NCI-H510A (cell line): ENCODE results near the gene TAPBP.
"Not testable (repeated sequence)": the region's sequence is repeated elsewhere in the genome, so short reads cannot be mapped to it uniquely, and the experiment has no call there.

ENCODE experiments used
- DNase-seq: peaks from one replicate; lab custom pipeline; 2025; lab: John Stamatoyannopoulos, UW

TAPBP gene

DNA sequence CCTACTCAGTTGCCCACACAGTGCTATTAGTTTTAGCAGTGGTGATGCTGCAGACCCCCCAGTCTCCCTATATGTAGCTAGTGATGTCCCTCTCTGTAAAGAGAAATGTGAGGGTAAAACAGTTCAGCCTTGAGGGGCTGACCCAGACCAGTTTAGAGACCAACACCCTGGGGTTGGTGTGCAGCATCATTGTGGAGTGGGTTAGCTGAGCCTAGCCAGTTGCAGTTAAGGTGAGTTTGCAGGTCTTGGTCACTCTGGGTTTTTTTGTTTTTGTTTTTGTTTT is 37.4 kb downstream of the TAPBP start:
- no peak for DNase-seq

DNA sequence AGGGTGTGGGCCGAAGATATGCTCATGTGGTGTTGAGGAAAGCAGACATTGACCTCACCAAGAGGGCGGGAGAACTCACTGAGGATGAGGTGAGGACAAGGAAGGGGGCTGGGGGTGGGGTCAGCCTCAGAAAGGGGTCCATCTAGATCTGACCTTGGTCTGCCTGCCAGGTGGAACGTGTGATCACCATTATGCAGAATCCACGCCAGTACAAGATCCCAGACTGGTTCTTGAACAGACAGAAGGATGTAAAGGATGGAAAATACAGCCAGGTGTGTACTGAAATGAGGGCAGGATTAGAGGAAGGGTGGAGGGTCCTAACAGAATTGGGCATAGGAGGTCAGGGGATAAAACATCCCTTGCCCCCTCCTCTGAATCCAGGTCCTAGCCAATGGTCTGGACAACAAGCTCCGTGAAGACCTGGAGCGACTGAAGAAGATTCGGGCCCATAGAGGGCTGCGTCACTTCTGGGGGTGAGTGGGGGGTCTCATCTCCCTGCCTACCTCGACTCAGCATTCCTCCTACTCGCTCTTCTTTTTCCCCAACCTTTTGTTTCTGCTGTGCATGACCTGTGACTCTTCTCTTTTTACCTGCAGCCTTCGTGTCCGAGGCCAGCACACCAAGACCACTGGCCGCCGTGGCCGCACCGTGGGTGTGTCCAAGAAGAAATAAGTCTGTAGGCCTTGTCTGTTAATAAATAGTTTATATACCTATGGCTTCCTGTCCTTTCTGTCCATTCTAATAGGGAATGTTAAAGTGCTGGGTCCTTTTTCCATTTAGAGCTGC is 37.9 kb downstream of the TAPBP start:
- DNase-seq = not testable (repeated sequence)

DNA sequence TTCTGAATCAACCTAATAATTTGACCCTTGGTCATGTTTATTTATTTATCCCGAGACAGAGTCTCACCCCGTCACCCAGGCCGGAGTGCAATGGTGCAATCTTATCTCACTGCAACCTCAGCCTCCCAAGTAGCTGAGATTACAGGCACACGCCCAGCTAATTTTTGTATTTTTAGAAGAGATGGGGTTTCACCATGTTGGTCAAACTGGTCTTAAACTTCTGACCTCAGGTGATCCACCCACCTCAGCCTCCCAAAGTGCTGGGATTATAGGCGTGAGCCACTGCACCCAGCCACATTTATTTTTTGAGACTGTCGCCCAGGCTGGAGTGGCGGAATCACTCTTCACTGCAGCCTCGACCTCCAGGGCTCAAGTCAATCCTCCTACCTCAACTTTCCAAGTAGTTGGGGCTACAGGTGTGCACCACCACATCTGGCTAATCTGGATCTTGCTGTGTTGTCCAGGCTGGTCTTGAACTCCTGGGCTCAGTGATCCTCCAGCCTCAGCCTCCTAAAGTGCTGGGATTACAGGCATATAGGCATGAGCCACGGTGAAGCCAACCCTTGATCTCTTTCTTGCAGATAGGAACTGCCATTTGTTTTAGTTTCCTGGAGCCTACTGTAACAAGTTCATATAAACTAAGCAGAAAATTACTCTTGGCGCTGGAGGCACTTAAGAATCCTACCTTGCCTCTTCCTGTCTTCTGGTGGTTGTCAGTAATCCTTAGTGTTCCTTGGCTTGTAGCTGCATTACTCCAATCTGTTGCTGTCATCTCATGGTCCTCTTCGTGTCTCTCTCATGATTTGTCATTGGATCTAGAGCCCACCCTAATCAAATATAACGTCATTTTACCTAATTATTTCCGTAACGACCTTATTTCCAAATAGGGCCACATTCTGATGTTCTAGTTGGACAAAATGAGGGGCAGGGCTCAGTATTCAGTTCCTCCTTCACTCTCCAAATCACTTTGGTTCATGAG is 39.7 kb downstream of the TAPBP start:
- DNase-seq = no peak

DNA sequence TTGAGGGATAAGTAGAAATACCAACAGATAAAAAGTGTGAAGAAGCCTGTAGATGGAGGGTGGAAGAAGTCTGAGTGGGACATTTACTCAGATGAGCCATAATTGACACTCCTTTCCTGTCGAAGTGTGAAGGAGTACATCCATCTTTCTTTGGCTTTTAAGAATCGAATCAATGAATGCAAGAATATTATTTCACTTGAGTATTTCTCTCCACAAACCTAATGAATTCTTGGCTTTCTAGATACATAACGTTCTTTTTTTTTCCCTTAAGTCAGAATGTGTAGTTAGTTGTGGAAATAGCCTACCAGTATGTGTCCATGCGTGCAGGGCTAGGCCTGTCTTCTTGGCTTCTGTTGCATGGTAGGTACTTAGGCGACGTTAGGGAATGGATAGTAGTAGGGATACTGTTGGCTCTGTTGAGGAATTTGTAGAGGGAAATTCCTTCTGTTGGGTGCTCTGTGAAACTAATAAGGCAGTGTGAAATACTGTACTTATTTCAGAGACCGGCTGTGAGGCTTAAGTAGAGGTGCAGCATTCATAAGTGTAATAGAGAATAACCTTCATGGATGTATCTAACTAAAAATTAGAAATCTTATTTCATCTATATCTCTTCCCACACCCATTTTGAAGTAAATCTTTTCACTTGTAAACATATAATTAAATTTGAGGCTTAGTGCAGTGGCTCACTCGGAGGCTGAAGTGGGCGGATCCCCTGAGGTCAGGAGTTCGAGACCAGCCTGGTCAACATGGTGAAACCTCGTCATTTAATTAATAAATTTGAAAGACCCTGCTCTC is 40.6 kb downstream of the TAPBP start:
- DNase-seq = no peak

DNA sequence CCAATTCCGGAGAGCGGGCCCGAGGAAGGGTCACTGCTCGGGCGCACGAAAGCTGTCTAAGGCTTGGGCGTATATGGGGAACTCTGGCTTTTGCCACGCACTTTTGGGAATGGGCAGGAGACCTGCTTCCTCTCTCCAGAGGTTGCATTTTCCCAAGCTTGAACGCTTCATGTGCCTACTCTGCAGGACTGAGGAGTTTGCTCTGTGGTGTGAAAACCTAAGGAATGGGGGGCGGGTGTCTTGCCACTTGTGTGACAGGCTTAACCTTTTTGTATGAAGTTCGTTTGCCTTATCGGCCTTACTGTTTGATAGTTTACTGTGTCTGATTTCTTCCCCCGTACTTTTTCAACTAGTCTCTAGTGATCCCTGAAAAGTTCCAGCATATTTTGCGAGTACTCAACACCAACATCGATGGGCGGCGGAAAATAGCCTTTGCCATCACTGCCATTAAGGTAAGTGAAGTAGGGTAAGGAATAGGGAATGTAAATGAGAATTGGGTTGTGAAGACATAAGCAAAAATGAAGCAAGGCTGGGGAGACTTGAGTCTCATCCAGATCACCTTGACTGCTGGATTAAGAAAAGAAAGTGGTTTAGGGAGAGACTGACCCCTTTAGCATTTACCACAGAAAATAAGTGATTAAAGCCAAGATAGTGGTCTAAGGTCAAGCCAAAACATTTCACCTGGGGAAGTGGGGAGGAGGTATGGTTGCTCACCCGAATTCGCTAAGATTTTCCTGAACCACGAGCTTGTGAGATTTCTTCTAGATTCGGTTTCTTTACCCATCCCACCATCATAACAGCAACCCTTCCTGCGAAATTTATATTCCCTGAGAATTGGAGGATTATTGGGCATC is 41.4 kb downstream of the TAPBP start:
- no peak for DNase-seq

DNA sequence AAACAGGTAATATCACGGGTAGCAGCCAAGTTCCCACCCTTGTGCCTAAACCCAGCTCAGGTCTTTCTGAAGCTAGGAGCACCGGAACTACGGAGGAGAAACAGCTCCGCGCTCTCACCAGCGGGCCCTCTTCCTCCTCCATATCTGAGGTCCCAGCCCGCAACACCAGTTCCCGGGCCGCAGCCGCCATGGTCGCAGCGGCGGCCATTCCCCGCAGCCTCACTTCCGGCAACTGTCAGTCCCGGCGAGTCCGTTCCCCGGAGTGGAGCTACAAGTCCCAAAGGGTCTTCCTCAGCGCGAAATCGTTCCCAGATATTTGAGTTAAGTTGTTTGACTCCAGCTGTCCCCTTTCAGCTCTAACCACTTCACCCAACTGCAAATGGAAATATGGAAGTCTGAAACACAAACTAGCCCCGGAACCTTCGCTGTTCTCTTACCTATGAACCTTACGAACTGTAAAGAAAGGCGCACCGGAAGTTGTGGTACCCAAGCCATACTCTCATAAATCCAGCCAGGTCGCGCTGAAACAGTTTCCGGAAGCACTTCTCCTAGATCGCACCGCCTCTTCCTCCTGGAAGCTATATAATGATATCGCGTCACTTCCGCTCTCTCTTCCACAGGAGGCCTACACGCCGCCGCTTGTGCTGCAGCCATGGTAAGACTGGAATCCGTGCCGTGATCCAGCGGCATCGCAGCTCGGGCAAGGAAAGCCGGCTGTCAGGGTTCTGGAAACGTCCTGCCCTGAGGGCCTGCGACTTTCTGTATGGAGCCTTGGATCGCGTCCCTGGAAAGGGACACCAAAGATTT is 42.2 kb downstream of the TAPBP start, which contains the start of the genes RPS18 and VPS52:
TSS of gene RPS18 (plus strand) at position 608 of the 807 bp plus-strand sequence. CDS start at position 653, 45 bp downstream.
TSS of gene VPS52 (minus strand) at position 409 of the 807 bp plus-strand sequence. CDS start at position 208, 201 bp downstream.
- peak; percentile 97 for DNase-seq

DNA sequence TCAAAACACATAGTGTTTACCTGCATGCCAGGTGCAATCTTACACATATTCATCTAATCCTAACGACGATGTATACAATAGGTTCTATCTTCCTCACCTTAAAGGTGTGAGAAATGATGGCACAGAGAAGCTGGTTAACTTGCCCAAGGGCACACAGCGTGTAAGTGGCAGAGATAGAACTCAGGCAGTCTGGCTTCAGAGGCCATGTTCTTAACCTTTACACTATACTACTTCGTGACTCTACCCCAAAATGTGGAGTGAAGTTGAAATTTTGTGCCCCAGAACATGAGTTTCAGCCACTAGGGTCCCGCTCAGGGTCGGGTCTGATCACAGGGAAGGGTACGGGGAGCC is 42.8 kb downstream of the TAPBP start:
- no peak for DNase-seq

DNA sequence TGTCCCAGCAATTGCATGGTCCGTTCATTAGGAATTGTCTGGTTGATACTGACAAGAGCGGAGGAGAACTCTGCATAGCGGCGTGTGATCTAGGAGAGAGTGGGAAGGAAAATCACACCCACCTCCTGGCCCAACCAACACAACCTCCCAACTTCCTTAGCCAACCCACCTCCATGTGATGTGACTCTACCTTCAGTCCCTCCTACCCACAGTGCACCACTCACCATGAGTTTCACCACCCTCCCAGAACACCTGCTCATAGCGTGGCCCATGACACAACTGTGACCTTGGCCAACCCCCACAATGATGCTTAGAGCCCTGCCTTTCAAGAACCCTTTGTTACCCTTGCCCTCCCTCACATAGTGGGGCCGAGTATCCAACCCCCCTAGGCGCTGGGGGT is 49.9 kb downstream of the TAPBP start:
- no peak for DNase-seq

DNA sequence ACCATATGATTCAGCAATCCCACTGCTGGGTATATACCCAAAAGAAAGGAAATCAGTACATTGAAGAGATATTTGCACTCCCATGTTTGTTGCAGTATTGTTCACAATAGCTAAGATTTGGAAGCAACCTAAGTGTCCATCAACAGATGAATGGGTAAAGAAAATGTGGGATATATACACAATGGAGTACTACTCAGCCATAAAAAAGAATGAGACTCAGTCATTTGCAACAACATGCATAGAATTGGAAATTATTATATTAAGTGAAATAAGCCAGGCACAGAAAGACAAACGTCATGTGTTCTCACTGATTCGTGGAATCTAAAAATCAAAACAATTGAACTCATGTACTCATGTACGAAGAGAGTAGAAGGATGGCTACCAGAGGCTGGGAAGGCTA is 51.4 kb downstream of the TAPBP start:
- not testable (repeated sequence) for DNase-seq

DNA sequence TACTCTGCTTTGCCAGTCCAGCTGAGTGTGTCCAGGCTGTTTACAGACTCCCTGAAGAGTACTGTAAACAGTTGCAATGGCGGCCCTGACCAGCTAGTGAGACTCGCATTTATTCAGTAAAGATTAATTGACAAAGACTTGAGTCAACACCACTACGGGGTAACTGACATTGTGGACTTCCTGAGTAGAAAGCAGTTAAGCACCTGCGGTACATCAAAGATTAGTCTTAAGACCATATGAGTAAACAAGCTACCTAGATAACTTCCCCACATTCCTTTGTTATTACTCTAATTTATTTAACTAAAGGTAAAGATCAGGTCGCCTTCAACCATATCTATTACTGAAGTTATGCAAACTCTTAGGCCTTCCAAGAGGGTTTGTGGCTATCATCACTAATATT is 54.8 kb downstream of the TAPBP start:
- DNase-seq = no peak

DNA sequence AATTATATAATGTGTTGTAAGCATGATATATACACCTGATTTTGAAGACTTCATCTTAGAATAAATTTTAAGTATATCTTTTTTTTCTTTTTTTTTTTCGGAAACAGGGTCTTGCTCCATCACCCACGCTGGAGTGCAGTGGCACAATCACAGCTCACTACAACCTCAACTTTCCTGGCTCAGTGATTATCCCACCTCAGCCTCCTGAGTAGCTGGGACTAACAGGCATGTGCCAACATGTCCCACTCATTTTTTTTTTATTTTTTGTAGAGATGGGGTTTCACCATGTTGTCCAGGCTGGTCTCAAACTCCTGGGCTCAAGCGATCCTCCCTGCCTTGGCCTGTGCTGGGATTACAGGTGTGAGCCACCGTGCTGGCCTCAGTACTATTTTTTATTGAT is 59.3 kb downstream of the TAPBP start:
- no peak for DNase-seq

DNA sequence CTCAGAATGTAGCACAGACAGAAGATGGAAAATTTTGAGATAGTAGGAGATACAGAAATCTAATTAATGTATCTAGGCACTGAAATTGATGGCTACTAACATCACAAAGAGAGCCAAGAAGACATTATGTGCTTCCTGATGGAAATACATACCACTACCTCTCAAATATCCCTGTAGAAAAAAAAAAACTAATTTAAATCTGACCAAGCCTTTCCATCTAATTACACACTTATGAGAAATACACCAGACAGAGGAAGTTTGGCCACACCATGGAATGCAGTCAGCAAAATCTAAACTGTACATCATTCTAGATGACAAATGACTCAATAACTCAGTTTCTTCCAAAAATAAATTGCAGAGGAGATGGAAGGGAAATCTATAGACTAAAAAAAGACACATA is 61.1 kb downstream of the TAPBP start:
- DNase-seq = no peak

DNA sequence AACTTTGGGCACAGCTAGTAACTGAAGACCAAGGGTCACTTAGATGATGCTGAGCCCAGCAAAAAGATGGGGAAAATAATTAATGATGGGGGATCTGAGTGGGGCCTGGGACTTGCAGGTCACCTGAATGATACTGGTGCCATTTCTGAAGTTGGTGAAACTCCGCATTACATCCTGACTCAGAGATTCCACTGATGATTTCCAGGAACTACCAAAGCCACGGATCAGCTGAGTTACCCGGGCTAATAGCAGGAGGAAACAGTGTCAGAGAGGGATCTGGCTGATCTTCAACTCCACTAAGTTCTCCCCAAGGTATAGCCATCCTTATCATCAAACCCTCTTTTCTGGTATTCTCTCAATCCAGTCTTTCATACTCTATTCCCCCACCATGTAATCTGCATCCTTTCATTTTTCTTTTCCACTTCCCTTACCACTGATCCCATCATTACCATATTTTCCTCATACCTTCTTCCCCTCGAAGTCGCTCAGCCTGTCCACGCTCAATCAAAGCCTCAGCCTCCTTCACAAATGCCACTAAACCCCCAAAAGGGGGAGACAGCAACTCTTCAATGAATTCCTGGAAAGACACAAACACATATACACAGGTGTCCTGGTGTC is 62.4 kb downstream of the TAPBP start:
- no peak for DNase-seq

DNA sequence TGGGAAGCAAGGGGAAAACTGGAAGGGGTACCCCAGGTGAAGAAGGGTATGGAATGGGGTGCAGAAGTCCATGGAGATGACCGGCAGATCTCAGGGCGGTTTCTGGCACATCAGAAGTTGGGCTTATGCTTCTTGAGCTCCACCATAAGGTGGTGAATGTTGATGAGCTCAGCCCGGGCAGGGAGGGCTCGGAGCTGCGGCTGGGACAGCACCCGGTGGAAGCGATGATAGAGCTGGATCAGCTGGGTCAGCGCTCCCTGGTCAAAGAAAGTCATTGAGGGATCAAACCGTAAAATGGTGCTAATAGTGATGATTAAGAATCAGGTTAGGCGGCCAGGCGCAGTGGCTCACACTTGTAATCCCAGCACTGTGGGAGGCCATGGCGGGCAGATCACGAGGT is 63.1 kb downstream of the TAPBP start:
- no peak for DNase-seq

DNA sequence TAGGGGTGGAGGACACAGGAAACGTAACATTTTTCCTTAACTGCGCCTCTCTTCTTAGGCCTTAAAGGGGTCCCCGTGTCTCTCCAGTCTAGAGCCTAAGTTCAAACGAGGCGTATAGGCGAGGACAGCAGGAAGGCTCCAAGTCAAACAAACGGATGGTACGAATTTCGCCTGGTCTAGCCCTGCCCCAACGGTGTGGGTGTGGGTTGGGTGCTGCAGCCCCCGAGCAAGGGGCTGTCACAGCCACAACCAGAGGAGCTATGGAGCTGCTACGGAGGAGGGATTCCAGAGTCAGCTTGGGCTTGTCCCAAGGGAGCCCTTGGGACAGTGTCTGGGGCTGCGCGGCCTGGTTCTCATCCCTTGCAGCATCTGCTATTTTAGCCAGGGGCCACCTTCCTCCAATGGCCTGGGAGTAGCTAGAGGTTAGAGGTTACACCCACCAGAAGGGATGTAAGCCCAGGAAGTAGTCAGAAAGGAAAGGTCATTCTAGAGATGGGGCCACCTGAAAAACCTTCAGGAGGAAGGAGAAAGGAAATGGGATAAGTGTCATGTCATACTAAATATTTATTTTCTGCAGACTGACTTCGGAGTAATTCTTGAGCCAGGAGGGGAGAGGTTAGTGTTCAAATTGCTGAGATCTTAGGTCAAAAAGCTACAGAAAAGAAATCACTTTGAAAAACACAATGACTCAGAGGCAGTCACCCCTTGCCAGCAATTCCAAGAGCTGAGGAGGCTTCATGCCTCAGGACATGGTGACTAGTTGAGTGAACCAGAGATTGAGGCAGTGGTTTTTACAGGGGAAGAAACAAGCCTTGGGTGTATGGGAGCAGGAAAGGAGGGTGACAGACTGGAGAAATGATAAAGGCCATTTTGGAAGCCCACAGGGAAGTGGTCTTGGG is 63.9 kb downstream of the TAPBP start:
- no peak for DNase-seq
